ENCODE results near the gene ZDHHC11B. TPM values are rescaled to one million over a fixed set of nuclear protein-coding genes. Genes with fewer than 3 reads are reported as not detected.
"Not testable (repeated sequence)": the region's sequence is repeated elsewhere in the genome, so short reads cannot be mapped to it uniquely, and the experiment has no call there.

The ZDHHC11B gene
- total and polyA plus RNA-seq, 12 donors, result 4.7 to 46.6 (median 10.3) TPM

DNA sequence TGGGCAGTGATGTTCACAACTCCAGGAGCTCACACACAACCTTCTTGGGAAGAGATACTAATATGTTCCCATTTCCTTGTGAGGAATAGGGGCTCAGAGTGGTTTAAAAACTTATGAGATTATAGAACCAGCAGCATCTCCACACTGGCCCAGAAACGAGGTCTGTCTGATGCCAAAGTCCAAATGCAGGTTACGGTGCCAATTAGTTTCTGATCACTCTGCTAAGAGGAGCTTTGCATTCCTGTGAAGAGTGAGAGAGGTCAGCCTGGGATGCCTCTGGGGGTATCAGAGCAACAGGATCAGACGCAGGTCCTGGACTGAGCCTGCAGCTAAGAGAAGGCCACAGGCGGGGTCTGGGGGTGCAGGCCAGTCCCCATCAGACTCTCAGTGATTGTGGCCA, 61.2 kb downstream of the ZDHHC11B start:
- H3K4me1 ChIP-seq; H3K27me3 ChIP-seq; DNase-seq; H3K4me3 ChIP-seq; H3K27ac ChIP-seq; ATAC-seq; intact Hi-C loops (cut with DNase I): not testable (repeated sequence)
- H3K9me3 ChIP-seq, result peaks cover 0 to 23% (median 16%) of the 10 kb centered on the region in 11 donors
- H3K36me3 ChIP-seq, result peaks cover 0 to 19% (median 0%) of the 10 kb centered on the region in 9 donors
- 69% methylated on average over 1 to 2 of the region's 4 CpGs for WGBS, 2 donors

DNA sequence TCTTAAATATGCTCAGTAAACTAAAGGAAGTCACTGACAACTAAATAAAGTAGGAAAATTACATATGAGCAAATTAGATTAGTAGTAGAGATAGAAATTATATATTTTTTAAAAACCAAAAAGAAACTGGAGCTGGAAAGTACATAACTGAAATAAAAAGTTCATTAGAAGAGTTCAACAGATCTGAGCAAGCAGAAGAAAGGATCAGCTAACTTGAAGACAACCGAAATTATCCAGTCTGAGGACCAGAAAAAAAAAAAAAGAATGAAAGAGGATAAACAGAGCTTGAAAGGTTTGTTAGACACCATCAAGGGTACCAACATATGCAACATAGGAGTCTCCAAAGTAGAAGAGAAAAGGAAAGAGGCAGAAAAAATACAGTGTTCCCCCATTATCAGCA, 65.2 kb downstream of the ZDHHC11B start:
- not testable (repeated sequence) for DNase-seq, H3K4me1 ChIP-seq, H3K27me3 ChIP-seq, H3K4me3 ChIP-seq, H3K27ac ChIP-seq, ATAC-seq
- peaks cover 0 to 23% (median 16%) of the 10 kb centered on the region in 11 donors for H3K9me3 ChIP-seq
- intact Hi-C loops (cut with DNase I), result loop anchor here in 1 of 10 donors (10.0 kb wide), 1 partner anchor 75 kb away; no protein-coding TSS in a partner anchor
- H3K36me3 ChIP-seq, result peaks cover 0 to 29% (median 0%) of the 10 kb centered on the region in 9 donors
- 80 to 85% methylated on average over 1 of the region's 1 CpG for WGBS, 2 donors

DNA sequence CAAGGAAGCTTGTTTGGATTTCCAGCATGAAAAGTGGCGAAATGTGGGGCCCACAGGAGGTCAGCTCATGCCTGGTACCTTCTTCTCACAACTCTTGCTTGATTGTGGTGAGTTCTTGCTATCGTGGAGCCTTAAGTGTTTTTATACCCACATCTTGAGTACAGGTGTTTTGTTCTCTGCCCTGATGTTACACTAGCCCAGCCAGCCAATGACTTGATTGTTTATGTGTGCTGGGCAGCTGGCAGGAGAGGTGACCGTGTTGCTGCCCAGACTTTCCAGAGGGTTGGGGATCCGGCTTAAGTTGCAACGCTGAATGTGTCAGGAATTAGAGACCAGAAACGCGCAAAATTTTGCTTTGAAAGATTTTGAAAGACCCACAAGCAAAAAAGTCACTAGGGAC, 67.4 kb downstream of the ZDHHC11B start:
- Histone ChIP-seq H3K9me3 (peaks cover 0 to 23% (median 16%) of the 10 kb centered on the region in 11 donors), H3K36me3 (peaks cover 0 to 29% (median 0%) of the 10 kb centered on the region in 9 donors), H3K4me3 (no peak overlapping the region), H3K4me1 (no peaks in the 10 kb centered on the region), H3K27ac (no peak overlapping the region), H3K27me3 (no peaks in the 10 kb centered on the region)
- ATAC-seq, result no peak
- DNase-seq, result no peak
- TF ChIP-seq, protein P1, sequence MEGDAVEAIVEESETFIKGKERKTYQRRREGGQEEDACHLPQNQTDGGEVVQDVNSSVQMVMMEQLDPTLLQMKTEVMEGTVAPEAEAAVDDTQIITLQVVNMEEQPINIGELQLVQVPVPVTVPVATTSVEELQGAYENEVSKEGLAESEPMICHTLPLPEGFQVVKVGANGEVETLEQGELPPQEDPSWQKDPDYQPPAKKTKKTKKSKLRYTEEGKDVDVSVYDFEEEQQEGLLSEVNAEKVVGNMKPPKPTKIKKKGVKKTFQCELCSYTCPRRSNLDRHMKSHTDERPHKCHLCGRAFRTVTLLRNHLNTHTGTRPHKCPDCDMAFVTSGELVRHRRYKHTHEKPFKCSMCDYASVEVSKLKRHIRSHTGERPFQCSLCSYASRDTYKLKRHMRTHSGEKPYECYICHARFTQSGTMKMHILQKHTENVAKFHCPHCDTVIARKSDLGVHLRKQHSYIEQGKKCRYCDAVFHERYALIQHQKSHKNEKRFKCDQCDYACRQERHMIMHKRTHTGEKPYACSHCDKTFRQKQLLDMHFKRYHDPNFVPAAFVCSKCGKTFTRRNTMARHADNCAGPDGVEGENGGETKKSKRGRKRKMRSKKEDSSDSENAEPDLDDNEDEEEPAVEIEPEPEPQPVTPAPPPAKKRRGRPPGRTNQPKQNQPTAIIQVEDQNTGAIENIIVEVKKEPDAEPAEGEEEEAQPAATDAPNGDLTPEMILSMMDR (IDR thresholded peaks at IDR 0.05), result no peak
- WGBS, 2 donors, result 75 to 82% methylated on average over 6 to 7 of the region's 7 CpGs
- intact Hi-C loops (cut with DNase I), result loop anchor here in 1 of 10 donors (10.0 kb wide), 1 partner anchor 78 kb away; no protein-coding TSS in a partner anchor

DNA sequence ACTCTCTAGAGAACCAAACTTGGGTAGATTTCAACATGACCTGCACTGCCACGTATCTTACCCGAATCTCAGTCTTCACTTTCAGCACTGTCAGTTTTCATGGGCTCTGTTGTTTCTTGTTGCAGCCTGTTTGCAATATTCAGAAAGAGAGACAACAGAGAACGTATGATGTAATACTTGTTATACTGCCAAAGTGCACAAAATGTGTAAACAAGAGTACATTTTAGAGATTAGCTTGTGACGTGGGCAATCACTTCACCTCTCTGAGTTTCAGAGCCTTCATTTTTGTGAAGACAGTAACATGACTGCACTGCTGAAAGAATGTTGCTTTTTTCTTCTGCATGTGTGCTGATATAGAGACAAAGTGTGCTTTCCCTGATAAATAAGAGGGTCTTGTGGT, 67.8 kb downstream of the ZDHHC11B start:
- intact Hi-C loops (cut with DNase I), result loop anchor here in 1 of 10 donors (10.0 kb wide), 1 partner anchor 78 kb away; no protein-coding TSS in a partner anchor
- H3K36me3 ChIP-seq, result peaks cover 0 to 29% (median 0%) of the 10 kb centered on the region in 9 donors
- H3K27ac ChIP-seq, H3K27me3 ChIP-seq, H3K4me3 ChIP-seq, DNase-seq, H3K4me1 ChIP-seq: not testable (repeated sequence)
- ATAC-seq, result peak in 1 of 8 donors; percentile 16
- 66 to 77% methylated on average over 4 of the region's 4 CpGs for WGBS, 2 donors
- peaks cover 0 to 23% (median 16%) of the 10 kb centered on the region in 11 donors for H3K9me3 ChIP-seq

DNA sequence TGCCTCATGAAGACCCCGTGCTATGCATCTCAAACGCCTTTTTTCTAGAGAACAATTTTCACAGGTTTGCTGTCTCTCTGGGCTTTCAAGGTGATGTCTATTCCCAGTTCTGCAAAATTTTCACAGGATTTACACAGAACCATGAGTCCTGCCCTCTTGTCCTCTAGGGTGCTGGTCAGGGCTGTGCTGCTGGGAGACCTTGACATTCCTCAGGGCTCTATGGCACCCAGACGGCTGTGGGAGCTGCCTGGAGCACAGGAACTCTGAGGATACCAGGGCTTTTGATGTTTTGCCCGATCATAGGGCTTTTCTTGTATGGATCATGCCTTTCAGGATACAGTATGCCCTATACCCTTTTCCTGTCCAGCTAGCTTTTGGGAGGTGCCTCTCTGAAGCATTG, 68.9 kb downstream of the ZDHHC11B start:
- Histone ChIP-seq H3K36me3 (peaks cover 0 to 25% (median 0%) of the 10 kb centered on the region in 9 donors), H3K9me3 (peaks cover 0 to 20% (median 15%) of the 10 kb centered on the region in 11 donors)
- DNase-seq, H3K27me3 ChIP-seq, H3K4me3 ChIP-seq, H3K4me1 ChIP-seq, H3K27ac ChIP-seq: not testable (repeated sequence)
- 93 to 96% methylated on average over 4 of the region's 4 CpGs for WGBS, 2 donors
- peak in 1 of 8 donors; percentile 43 for ATAC-seq
- intact Hi-C loops (cut with DNase I), result loop anchor here in 1 of 10 donors (10.0 kb wide), 1 partner anchor 79 kb away; no protein-coding TSS in a partner anchor

DNA sequence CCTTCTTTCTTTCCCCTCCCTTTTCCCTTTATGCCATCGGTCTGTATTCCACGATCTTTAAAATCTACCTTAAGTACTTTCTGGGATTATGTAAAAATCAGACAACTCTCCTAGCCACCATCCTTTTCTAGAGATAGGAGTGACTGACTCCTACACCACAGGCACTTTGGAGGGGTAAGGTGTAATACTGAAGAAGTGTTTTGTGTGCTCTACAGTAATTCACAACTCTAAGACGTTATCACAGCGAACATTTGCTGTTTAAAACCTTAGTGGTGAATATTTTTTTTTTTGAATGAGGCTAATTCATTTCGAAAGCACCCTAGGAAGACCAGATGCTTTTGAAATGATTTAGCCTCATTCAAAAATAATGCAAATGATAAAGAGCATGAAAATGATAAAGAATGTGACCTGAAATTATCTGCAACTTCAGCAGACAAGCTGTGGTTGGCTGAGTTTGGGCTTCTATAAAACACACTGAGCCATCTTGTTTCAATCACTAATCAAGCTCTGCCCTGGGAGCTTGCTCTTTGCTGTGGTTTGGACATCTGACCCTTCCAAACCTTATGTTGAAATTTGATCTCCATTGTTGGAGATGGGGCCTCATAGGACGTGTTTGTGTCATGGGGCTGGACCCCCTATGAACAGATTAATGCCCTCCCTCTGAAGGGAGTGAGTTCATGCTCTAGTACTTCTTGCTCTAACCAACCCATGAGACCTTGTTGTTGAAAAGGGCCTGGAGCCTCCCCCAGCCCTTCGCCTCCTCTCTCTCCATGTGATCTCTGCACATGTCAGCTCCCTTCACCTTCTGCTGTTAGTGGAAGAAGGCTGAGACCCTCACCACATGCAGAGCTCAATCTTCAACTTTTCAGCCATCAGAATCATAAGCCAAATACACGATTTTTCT, 70.1 kb downstream of the ZDHHC11B start:
- WGBS, 2 donors, result 67 to 82% methylated on average over 5 to 8 of the region's 8 CpGs
- intact Hi-C loops (cut with DNase I), result loop anchor here in 1 of 10 donors (10.0 kb wide), 1 partner anchor 80 kb away; no protein-coding TSS in a partner anchor
- ATAC-seq, H3K4me1 ChIP-seq, H3K27ac ChIP-seq, DNase-seq, H3K9me3 ChIP-seq, H3K4me3 ChIP-seq, H3K27me3 ChIP-seq: not testable (repeated sequence)
- peaks cover 0 to 22% (median 0%) of the 10 kb centered on the region in 9 donors for H3K36me3 ChIP-seq

DNA sequence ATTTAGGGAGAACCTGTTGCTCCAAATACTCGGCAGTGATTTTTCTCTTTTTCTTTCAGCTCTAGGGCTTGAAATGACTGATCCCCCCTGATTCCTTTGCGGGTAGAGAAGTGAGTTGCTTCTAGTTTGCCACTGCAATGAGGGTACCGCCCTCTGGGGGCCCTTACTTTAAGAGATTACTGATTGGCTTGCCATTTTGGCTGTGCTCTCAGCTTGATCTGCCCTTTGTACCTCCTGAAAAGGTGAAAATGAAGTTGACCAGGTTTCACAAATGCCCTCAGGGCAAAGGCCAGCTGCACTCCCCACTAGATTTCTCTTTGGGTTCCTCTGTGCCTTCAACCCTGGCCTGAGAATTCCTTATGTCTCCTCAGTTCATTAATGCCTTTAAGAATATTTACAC, 70.8 kb downstream of the ZDHHC11B start:
- not testable (repeated sequence) for DNase-seq, H3K4me1 ChIP-seq, H3K27me3 ChIP-seq, ATAC-seq, H3K9me3 ChIP-seq, H3K27ac ChIP-seq, H3K4me3 ChIP-seq
- 58 to 69% methylated on average over 2 to 3 of the region's 3 CpGs for WGBS, 2 donors
- H3K36me3 ChIP-seq, result peaks cover 0 to 20% (median 0%) of the 10 kb centered on the region in 9 donors
- intact Hi-C loops (cut with DNase I), result loop anchor here in 1 of 10 donors (10.0 kb wide), 1 partner anchor 81 kb away; no protein-coding TSS in a partner anchor

DNA sequence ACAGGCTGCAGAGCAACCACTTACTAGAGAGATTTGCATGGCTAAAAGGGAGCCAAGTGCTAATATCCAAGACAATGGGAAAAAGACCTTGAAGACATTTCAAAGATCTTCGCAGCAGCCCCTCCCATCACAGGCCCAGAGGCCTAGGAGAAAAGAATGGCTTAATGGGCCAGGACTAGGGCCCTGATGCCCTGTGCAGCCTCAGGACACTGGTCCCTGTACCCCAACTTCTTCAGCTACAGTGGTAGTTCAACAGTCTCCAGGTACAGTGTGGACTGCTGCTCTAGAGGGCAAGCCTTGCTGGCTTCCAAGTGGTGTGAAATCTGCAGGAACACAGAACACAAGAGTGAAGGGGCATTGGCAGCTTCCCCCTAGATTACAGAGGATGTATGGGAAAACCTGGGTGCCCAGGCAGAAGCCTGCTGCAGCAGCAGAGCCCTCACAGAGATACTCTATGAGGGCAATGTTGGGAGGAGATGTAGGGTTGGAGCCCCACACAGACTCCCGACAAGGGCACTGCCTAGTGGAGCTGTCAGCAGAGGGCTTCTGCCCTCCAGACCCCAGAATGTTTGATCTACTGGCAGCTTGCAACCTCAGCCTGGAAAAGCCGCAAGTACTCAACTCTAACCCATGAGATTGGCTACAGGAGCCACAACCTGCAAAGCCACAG, 75.5 kb downstream of the ZDHHC11B start:
- peak in 2 of 8 donors; percentile 52 to 64 for ATAC-seq
- H3K27ac ChIP-seq; H3K4me3 ChIP-seq; H3K9me3 ChIP-seq; H3K36me3 ChIP-seq; intact Hi-C loops (cut with DNase I); H3K4me1 ChIP-seq; H3K27me3 ChIP-seq; DNase-seq: not testable (repeated sequence)
- WGBS, 2 donors, result 94 to 99% methylated on average over 2 to 3 of the region's 3 CpGs

DNA sequence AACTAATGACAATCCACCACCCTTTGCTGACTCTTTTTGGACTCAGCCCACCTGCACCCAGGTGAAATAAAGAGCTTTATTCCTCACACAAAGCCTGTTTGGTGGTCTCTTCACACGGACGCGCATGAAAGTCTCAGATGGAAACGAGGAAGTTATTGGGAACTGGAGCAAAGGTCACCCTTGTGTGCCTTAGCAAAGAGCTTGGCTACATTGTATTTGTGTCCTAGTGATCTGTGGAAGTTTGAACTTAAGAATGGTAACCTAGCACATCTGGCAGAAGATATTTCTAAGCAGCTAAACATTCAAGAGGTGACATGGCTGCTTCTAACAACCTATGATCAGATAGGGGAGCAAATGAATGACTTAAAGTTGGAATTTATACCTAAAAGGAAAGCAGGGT, 76.2 kb downstream of the ZDHHC11B start:
- H3K27ac ChIP-seq; H3K36me3 ChIP-seq; H3K4me1 ChIP-seq; H3K9me3 ChIP-seq; DNase-seq; H3K27me3 ChIP-seq; intact Hi-C loops (cut with DNase I); H3K4me3 ChIP-seq: not testable (repeated sequence)
- WGBS, 2 donors, result 89 to 92% methylated on average over 4 of the region's 4 CpGs
- peak in 1 of 8 donors; percentile 27 for ATAC-seq

Data from heart right ventricle (tissue), 16 donors.